Right atrium auricular region (tissue), 2 donors: ENCODE measurements around the gene TBC1D9. TPM values are rescaled to one million over a fixed set of nuclear protein-coding genes. Genes with fewer than 3 reads are reported as not detected.

Source experiments
- DNase-seq: peaks from one replicate; pipeline ENCODE4 v3.0.0-alpha.2; 2019; ENCODE audit warnings: low spot score
- H3K27ac ChIP-seq, 2 donors: fragments of 200-600 bp; sonication (generic); 1 replicate in 1 of 2; 2 replicates in 1 of 2; pipeline ENCODE4 v1.5.1; 2016 to 2019
- H3K27me3 ChIP-seq, 2 donors: fragments of 200-600 bp; sonication (generic); one replicate each; pipeline versions ENCODE4 v1.5.1 to v1.6.0; 2017 to 2019
- H3K36me3 ChIP-seq: fragments of 200-600 bp; sonication (generic); one replicate; pipeline ENCODE4 v1.5.1; 2016
- H3K4me1 ChIP-seq, 2 donors: fragments of 200-600 bp; sonication (generic); one replicate each; pipeline versions ENCODE4 v1.5.1 to v1.6.0; 2017 to 2019
- H3K4me3 ChIP-seq, 2 donors: fragments of 200-600 bp; sonication (generic); 1 replicate in 1 of 2; 2 replicates in 1 of 2; pipeline ENCODE4 v1.5.1; 2017 to 2019; ENCODE audit warnings: mild to moderate bottlenecking in 1 of 2, moderate library complexity in 1 of 2
- H3K9me3 ChIP-seq, 2 donors: fragments of 200-600 bp; sonication (generic); one replicate each; pipeline ENCODE4 v1.5.1; 2019
- total RNA-seq, 2 donors: library from RNA; depleted of rRNA; stranded (reverse); fragments of >200 nt; gene quantifications; one replicate each; pipeline ENCODE4 v1.1.0, GENCODE V29; 2016
- TF ChIP-seq, protein P1 (sequence below), 2 donors: fragments of 200-600 bp; sonication (generic); IDR thresholded peaks; one replicate each; pipeline ENCODE4 v1.5.1; 2019; ENCODE audit warnings: antibody characterized with exemption in 2 of 2

TBC1D9 gene
- total RNA-seq, 2 donors from 2014 or later = 10.9 to 18.8 TPM

DNA sequence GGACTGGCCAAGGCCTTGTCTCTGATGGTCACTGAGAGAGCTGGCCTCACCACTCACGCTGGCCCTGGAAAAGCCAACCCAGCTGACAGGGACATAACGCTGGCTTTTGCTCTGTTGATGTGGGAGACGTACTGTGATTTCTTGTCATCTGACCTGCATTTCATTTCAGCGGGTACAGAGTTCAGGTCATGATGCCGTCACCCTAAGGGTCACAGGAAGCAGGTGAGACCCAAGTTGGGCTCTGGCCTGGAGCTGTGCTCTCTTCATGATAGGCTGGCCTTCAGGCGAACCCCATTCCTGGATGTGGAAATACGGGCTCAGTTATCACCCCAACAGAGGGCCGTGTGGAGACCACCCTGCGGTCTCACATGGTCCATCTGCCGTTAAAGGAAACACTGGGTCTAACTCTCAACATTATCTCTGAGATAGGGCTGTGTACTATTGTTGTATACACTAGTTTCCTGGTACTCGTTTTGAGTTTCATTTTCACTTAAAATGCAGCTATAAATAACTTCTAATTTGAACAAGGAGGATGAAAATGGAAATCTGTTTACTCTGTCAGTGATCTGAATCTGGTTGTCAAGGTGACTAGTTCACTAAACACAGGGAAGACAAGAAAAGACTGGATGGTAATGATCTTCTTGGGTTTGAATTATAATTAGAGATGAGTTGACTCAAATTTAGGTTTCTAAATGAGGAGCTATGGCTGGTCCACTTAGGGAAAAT lies 89.1 kb downstream of the TBC1D9 start:
- no peak overlapping the region for H3K27ac ChIP-seq

DNA sequence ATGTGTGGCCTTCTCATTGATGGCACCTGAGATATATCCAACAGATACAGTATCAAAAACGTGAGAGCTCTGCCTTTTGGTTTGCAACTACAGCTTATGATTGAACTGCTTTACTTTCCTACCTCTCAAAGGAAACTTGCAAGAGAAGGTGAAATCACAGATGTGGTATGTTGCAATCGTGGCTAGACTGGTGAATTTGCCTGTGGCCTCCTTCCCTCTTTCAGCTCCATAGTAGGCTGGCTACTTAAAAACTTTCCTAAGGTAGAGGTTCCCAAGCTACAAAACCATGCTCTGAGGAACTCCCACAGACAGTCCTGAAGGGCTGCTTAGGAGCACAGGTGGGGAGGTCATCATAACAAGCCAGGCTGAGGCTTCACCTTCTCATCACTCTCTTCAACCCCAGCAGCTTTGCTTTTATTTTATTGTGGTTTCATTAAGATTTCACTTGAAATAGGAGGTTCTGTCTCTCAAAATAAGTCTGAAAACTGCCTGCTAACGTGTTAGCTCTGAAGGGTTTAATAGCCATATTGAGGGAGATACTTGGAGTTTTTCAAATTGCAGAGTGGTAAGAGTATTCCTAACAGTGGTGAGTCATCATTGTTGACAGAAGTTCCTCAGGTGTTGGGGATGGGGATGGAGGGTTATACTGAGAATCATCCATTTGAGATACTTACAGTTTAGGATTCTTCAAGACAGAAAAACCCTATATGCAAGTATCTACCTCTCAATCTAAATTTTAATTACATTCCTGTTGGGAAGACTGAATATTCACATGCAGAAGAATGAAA lies 93.9 kb downstream of the TBC1D9 start:
- Histone ChIP-seq H3K36me3 (peaks cover 49% of the 10 kb centered on the region), H3K27me3 (no peaks in the 10 kb centered on the region), H3K4me3 (no peak overlapping the region), H3K4me1 (no peaks in the 10 kb centered on the region), H3K9me3 (no peaks in the 10 kb centered on the region), H3K27ac (no peak overlapping the region)
- TF ChIP-seq, protein P1, sequence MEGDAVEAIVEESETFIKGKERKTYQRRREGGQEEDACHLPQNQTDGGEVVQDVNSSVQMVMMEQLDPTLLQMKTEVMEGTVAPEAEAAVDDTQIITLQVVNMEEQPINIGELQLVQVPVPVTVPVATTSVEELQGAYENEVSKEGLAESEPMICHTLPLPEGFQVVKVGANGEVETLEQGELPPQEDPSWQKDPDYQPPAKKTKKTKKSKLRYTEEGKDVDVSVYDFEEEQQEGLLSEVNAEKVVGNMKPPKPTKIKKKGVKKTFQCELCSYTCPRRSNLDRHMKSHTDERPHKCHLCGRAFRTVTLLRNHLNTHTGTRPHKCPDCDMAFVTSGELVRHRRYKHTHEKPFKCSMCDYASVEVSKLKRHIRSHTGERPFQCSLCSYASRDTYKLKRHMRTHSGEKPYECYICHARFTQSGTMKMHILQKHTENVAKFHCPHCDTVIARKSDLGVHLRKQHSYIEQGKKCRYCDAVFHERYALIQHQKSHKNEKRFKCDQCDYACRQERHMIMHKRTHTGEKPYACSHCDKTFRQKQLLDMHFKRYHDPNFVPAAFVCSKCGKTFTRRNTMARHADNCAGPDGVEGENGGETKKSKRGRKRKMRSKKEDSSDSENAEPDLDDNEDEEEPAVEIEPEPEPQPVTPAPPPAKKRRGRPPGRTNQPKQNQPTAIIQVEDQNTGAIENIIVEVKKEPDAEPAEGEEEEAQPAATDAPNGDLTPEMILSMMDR (IDR thresholded peaks at IDR 0.05) = no peak
- DNase-seq = no peak

More for the DNA sequence above, 89.1 kb downstream of the TBC1D9 start:
- H3K4me3 ChIP-seq = no peak overlapping the region
- peaks cover 33% of the 10 kb centered on the region for H3K36me3 ChIP-seq
- TF ChIP-seq, protein P1 (IDR thresholded peaks at IDR 0.05) = no peak
- H3K9me3 ChIP-seq = no peaks in the 10 kb centered on the region
- no peaks in the 10 kb centered on the region for H3K4me1 ChIP-seq
- no peaks in the 10 kb centered on the region for H3K27me3 ChIP-seq
- DNase-seq = no peak

DNA sequence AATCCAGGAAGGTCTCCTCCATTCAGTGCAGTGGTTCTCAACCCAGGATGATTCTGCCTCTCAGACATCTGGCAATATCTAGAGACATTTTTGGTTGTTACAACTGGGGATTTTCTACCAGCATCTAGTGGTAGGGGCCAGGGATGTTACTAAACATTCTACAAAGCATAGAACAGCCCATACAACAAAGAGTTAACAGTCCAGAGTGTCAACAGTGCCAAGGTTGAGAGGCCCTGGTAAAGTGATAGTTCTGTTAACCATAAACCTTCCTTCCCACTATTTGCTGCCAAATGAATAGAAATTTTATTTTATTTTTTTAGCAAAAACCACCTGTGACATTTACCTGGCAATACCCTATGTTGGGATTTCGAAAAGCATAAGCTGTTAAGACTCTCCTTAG lies 94.6 kb downstream of the TBC1D9 start:
- no peaks in the 10 kb centered on the region for H3K27me3 ChIP-seq
- peaks cover 51% of the 10 kb centered on the region for H3K36me3 ChIP-seq
- TF ChIP-seq, protein P1 (IDR thresholded peaks at IDR 0.05) = no peak
- no peaks in the 10 kb centered on the region for H3K4me1 ChIP-seq
- no peak overlapping the region for H3K27ac ChIP-seq
- H3K9me3 ChIP-seq = no peaks in the 10 kb centered on the region
- H3K4me3 ChIP-seq = no peak overlapping the region
- DNase-seq = no peak

DNA sequence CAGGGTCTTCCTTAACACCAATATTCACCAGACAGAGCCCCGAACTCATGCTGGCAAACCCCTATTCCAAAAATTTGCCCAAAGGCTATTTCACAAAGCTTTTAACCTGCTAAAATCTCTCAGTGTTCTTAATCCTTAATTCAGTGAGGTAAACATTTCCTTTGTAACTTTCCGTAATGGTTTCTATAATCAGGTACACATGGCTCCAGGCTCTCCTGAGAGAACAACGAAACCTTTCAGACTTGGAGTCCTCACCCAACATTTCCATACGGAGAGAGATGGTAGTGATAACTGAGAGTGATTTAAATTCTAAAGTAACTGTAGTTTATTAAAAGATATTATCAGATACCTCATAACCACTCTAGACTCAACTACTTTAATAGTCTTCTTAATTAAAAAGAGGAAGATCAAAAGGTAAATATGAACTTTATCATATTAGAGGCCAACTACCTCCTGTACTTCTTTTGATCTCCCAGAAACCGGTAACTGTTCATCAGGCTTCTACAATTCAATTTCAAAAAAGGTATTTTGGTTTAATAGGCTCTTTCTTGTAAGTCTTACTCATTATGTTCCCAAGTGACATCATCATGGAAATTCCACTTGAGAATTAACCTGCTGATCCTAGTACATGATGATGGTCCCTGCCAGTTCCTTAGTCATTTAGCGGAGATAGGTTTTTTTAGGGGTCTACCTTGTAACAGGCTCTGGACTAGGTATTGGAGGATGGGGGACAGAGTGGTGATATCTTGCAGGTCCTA lies 96.1 kb downstream of the TBC1D9 start:
- no peak overlapping the region for H3K27ac ChIP-seq
- H3K4me3 ChIP-seq = no peak overlapping the region
- no peaks in the 10 kb centered on the region for H3K9me3 ChIP-seq
- TF ChIP-seq, protein P1 (IDR thresholded peaks at IDR 0.05) = no peak
- DNase-seq = no peak
- H3K27me3 ChIP-seq = no peaks in the 10 kb centered on the region
- peaks cover 60% of the 10 kb centered on the region for H3K36me3 ChIP-seq
- no peaks in the 10 kb centered on the region for H3K4me1 ChIP-seq

DNA sequence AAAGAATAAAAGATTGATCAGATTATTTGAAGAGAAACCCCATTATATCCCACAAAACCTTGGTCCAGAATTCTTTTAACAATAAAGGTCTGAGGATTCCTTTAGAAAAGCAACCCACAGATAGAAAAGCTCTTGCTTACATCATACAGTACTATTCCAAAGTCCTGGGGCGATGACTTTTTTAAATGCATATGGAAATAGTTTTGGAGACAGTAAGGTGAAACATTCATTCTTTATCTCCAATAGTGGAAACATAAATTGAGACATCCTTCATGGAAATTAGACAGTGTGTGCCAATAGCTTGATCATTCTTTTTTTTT lies 101.7 kb downstream of the TBC1D9 start:
- DNase-seq = no peak
- Histone ChIP-seq H3K4me3 (no peak overlapping the region), H3K27ac (no peak overlapping the region), H3K4me1 (peaks cover 0 to 12% of the 10 kb centered on the region in 2 donors), H3K27me3 (no peaks in the 10 kb centered on the region), H3K36me3 (peaks cover 37% of the 10 kb centered on the region), H3K9me3 (no peaks in the 10 kb centered on the region)
- TF ChIP-seq, protein P1 (IDR thresholded peaks at IDR 0.05) = no peak
